UCSD-AML1 (cell line): ENCODE results near the gene CAMK2A.

Experiments
- DNase-seq: peaks from one replicate; lab custom pipeline; 2025; ENCODE audit not compliant: unreplicated experiment; lab: John Stamatoyannopoulos, UW

Gene CAMK2A

DNA sequence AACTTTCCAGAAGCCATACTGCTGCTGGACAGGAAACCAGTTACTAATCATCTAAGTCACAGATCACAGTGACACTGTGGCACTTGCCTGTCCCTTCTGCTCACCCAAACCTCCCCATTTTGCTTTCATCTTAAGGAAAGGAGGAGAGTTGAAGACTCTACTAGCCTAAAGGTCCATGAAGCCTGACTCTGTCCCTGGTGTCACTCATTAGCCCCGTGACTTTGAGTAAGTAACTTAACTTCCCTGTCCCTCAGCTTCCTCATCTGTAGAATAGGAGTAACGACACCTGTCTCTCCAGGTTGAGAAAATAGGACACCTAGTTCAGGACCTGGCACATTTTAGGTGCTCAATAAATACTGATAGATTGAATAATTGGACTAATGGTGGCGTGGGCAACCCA lies 100.2 kb downstream of the CAMK2A start:
- DNase-seq: no peak

DNA sequence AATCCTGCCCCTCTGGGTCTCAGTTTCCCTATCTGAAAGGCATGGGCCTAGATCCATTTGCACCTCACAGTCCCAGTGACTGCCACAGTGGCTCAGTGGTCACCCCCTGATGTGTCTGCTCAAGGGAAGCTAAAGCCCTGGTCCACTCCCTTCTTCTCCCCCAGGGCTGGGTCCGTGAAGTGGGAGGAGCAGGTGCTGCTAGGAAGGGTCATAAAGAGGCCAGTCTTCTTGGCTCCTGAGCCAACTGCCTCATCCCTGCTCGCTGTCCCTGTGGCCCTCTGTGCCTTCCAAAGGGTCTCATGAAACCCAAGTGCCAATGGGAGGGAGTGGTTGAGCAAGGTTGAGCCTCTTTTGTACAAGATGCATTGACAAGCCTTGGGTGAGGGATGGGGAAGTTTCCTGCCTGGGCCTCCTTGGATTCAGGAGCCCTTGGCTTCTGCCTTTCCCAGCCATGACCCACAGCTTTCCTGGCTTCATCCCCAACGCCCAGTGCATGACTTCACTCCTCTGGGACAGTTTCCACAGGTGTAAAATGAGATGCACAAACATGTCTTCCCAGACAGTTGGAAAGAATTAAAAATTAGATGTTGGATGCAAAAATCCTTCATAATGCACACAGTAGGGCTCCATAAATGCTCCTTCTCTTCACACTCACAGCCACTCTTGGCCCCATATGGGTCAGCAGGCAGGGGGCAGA lies 101.3 kb downstream of the CAMK2A start:
- no peak for DNase-seq

DNA sequence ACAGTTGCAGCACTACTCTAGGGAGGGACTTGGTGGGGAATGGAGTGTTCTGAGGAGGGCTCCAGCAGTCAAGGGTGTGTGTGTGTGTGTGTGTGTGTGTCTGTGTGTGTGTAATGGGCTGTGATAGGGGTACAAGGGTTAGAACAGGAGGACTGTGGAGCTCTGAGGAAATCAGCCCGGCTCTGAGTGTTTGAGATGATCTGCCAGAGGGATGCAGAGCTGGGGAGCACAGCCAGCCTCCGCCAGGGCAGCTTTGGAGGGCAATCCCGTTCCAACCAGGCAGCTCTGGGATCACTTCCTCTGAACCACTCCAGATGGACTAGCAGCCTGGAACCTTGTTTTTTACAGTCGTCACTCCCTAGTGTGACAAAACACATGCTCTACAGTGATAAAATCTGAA lies 102.7 kb downstream of the CAMK2A start:
- DNase-seq: no peak

DNA sequence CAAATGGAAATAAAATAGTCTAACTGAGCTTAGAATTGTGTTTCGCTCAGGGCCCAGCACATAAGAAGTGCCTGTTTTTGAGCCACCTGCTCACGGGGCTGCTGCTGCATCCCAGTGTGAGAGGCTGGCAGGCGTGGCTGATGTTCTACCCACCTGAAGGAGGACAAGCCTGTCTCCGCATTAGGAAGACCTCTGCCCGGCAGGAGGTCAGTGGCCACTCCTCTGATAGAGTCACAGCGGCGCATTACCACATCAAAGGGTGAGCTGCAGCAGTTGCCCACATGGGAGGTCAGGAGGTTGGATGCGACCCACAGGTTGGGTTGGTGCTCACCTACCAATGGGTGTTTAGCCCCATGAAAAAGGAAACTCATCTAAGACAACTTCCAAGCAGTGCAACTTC lies 103.4 kb downstream of the CAMK2A start:
- no peak for DNase-seq

DNA sequence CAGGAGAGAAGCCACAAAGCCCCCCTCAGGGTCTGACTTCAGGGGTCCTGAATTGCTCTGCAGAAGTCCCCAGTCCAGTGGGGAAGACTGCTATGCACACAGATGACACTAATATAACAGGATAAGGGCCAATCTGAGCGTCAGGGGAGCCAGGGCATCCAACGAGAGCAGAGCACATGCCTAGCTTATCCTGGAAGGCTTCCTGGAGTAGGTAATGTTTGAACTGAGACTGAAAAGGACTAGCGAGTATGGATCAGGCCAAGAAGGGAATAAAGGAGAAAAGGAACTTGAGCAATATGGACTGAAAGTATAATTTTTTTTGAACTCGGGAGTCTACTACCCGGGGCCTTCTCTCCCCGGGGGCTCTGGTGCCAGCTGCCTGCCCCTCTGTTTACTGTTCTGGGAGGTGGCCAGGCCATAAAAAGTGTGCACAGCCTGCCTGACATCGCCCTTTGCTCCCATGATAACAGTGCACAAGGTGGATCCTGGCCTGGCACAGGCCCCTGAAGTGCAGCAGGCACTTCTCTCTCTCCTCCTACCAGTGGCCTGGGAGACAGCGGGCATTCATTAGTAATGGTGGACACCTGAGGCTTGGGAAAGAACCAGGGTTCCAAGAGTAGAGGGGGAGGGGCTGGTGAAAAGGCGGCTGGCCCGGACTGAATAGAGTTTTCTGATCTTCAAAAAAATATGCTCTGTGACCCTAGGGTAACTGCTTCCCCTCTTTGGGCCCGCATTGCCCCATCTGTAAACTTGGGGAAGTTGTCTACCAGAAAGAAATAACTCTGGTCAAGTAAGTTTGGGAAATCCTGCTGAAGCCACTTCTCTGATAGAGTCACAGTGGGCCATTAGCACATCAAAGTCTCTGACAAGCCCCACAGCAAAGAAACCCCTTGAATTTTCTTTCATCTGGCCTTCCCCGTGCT lies 104.3 kb downstream of the CAMK2A start:
- no peak for DNase-seq

DNA sequence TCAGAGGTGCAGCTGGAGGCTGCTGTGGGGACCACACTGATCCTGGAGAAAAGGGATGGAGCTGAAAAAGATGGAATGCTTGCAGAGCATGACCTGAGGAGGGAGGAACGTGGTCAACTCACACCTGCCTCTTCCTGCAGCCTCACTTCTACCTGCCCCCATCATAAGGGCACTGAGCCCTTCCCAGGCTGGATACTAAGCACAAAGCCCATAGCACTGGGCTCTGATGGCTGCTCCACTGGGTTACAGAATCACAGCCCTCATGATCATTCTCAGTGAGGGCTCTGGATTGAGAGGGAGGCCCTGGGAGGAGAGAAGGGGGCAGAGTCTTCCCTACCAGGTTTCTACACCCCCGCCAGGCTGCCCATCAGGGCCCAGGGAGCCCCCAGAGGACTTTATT lies 105.6 kb downstream of the CAMK2A start:
- no peak for DNase-seq

DNA sequence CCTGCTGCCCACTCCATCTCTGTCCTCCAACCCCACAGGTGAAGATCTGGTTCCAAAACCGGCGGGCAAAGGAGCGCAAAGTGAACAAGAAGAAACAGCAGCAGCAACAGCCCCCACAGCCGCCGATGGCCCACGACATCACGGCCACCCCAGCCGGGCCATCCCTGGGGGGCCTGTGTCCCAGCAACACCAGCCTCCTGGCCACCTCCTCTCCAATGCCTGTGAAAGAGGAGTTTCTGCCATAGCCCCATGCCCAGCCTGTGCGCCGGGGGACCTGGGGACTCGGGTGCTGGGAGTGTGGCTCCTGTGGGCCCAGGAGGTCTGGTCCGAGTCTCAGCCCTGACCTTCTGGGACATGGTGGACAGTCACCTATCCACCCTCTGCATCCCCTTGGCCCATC lies 106.1 kb downstream of the CAMK2A start:
- no peak for DNase-seq

DNA sequence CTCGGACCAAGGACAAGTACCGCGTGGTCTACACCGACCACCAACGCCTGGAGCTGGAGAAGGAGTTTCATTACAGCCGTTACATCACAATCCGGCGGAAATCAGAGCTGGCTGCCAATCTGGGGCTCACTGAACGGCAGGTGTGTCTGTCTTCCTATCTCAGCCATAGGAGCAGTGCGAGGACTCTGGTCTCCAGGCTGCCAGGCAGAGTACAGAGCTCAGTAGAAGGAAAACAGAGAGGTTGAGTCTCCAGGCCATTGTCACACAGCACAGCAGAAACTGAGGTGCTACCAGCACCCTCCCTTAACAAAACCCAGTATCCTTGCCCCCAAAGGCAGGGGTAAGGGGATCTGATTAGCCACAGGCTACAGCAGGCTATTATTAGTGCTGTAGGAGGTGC lies 106.8 kb downstream of the CAMK2A start:
- no peak for DNase-seq

DNA sequence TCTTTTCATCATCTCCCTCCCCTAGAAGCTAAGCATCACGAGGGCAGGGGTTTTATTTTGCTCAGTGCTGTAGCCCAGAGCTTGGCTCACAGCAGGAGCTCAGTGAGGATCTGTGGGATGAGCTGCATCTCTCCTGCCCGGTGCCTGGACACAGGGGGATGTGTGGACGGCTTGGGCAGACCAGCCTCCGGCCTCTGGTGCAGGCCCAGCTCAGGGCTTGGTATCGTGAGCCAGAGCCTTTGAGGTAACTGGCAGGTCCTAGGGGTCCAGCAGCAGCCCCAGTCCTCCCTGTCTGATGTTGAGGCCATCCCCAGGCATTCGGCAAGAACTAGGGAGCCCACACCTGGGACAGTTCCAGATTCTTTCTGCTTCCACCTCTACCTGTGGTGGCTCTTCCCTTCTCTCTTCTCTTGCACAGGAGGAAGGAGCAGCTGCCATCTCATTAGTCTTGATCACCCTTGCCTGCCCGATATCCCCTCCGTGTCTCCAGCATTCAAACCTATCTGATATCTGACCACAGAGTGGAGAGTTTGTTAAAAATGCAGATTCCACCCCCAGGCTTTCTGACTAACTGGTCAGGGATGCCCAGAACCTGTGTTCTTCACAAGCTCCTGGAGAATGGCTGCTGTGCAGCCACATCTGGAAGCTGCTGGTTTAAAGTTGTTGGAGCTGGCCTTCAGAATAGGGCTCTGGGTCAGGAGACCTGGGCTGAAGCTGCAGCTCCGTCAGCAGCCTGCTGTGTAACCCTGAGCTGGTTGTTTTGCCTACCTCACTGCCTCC lies 107.6 kb downstream of the CAMK2A start:
- no peak for DNase-seq

DNA sequence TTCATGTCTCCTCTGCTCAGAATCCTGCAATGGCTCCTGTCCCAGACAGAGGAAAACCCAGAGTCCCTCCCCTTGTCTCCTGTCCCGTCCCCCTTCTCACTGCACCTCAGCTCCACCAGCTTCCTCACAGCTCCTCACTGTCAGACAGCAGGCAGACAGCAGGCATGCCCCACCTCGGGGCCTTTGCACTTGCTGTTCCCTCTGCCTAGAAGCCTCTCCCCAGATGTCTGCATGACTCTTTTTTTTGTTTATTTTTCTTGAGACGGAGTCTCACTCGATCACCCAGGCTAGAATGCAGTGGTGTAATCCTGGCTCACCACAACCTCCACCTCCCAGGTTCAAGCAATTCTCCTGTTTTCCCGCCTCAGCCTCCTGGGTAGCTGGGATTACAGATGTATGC lies 108.5 kb downstream of the CAMK2A start:
- no peak for DNase-seq

DNA sequence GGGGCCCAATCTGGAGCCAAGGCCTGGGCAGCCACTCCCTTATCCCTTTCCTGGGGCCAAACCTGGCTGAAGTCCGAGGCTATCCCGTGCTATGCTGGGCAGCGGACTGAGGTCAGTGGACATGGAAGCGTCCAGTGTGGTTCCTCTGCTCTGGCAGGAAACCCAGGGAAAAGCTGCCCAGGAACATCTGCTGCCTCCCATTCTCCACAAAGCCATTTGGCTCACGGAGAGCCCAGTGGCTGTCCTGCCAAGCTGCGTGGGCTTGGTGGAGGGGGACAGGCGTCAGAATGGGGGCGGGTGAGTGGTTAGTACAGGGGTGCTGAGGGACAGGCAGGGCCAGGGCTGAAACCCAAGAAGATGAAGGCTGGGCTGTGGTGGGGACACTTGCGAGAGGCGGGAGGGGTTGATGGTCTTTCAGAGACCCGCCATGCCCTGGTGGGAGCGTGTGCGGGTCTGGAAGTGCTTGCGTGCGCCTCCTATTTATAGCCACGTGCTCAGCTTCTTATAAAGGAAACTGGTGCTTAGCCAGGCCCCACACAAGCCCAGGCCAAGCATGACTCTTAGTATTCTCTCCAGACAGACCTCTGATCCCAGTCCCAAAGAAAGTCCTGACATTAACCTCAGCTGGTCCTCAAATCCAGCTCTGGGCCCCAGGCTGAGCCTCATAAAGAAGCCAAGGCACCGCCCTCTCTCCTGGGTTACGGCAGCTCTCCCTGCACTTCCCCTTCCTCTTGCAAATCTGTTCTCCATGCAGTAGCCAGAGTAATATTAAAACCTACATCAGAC lies 109.1 kb downstream of the CAMK2A start:
- DNase-seq: peak; percentile 30

DNA sequence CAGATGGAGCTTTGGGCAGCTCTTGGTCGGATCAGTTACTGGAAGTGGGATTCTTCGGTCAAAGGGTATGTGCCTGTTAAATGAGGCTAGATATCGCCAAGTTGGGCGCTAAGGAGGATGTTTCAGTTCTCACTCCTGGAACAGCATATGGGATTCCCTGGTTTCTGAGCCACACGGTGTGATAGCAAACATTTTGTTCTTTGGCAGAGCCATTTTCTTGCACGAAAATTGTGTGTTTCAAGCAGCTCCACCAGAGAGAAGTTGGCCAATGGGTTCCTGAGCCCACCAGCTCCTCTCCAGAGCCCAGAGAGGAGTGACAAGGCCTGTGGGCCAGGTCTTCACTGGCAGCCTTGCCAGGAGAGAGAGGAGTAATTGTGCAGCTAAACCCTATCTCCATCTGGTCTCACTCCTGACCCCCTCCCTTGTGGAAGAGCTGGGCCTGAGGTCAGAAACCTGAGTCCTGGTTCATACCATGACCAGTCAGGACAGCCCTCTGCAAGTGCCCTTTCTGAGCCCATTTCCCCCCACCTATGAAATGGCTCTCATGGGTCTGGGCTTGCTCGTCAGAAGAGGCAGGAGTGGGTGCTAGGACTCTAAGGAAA lies 110.5 kb downstream of the CAMK2A start:
- DNase-seq: no peak

DNA sequence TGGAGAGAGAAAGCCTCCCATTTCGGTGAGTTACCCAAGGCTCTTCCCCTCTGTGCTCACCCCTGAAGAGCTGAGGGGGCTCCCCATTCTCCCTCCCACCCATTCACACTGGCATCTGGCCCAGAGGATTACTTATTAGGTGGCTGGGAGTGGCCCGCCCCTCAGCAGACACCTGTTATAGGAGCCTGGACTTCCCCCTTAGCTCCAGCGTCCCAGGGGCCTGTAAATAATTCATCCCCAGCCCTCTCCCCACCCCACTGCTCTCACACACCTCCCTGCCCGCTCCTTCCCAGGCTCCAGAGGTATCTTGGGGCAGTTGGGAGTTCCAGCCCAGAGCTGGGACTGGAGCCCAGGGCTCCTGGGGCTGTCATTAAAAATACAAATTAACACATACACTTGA lies 111.3 kb downstream of the CAMK2A start:
- no peak for DNase-seq

DNA sequence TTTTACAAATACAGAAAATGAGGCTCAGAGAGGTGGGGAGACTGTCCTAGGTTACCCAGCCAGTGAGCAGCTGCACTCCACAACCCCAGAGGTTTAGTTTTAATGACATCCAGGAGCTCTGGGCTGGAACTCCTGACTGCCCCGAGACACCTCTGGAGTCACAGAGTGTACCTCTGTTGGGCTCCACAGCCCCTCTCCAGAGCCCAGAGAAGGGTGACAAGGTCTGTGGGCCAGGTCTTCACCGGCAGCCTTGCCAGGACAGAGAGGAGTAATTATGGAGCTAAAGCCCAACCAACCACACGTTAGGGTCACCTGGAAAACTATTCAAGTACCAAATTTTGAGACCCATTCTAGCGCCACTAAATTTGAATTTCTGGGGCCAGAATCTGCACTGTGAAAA lies 111.9 kb downstream of the CAMK2A start:
- no peak for DNase-seq

DNA sequence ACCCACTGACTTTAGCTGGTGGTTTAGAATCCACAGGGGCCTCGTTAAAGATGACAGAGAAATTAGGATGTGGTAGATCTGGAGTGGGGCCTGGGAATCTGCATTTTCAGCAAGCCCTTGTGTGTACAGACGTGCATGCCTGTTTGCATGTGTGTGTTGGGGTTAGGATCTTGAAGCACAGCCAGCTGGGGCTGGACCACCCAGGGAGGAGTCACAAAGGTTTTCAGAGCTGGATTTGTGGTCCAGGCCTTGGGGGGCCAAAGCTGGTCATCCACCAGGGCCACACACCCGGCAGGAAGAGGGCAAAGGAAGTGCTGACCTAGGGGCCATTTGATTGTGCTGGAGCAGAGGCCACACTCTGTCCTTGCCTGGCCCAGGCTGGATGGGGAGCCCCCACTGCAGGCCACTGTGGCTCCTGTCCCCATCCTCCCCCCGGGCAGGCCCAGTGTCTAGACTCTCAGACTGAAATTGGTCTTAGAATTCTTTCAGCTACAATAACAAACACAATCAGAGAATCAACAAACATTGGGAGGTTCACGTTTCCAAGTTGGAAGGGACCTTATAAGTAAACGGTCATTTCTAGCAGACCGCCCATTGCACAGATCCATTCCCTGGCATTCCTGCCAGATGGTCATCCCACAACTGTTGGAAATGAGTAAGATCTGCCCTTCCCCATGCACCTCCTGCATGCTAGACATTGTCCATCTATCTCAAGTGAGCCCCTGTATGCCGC lies 112.7 kb downstream of the CAMK2A start:
- DNase-seq: no peak

DNA sequence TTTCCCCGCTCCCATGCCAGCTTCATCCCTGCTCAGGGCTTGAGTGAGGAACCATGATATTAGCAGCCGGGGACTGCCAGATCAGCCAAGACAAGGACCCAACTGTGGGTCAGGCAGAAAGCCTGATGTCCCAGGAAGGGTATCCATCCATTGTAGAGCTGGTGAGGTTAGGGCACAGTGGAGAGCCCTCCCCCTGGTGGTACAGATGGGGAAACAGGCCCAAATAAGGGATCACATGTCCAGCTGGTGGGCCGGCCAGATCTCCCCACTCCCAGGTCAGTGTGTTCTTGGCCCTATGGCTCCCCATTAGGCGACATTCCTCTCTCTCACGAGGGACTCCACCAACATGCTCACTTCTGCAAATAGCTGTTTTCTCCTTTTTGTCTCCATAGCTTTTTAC lies 114.0 kb downstream of the CAMK2A start:
- peak; percentile 42 for DNase-seq

DNA sequence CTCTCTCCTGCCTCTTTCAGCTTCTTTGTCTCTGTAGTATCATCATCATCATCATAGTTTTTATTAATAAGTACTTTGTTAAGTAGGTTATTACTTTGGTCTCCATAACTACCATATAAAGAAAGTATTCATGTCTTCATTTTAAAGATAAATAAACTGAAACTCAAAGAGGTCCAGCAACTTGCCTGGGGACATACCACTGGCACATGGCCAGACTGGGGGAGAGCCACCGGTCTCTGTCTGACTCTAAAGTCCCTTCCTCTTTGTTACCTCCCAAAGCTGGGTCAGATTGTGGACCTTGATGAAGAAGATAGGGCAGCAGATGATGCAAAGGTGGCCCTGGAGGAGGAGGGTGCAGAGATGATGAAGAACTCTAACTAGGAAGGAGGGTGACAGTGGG lies 114.5 kb downstream of the CAMK2A start:
- no peak for DNase-seq

DNA sequence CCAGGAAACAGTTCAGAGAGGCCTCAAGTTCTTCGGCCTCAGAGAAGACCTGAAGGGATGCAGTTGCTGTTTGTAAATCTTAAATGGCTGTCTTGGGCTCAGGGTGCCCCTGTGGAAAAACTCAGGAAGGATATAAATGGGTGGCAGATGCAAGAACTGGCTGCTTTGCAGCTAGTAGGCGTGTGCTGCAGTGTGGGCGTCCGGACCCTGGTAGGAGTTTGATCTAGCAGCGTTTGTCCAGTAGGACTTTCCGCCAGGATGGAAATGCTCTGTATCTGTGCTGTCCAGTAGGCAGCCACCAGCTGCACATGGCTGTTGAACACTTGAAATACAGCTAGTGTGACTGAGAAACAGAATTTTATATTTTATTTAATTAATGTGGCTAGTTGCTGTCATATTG lies 115.3 kb downstream of the CAMK2A start:
- no peak for DNase-seq

DNA sequence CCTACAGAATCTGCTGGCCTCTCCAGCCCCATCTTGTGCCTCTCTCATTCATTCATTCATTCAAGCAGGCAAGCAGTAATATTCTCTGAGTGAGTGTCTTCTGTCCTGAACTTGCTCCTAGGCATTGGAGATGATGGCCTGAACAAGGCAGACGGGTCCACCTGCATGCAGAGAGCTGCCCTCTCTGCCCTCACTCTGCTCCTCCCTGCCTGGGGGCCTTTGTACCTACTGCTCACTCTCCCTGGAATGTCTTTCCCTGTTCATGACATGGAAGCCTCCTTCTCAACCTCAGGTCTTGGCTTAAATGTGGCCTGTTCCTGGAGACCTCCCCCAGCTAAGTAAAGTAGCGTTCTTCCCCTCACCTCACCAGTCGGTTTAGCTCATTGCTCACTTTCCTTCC lies 116.4 kb downstream of the CAMK2A start:
- DNase-seq: no peak

DNA sequence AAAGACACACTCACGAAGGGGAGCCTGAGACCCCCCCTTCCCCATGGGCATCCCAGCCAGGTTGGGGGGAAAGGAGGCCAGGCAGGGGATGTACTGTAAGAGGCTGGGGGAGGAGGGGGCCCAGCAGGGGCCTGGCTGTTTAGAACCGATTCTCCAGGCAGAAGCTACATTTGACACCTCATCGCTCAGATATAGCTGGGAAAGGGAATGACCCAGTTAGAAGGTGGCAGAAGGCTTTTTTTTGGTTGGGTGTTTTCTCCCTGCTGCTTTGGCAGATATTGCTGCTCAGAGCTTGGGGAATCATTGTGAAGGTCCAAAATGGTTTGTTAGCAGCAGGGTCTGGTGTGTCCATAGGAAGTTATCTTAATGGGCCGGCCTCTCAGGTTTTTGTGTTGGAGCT lies 117.0 kb downstream of the CAMK2A start:
- DNase-seq: no peak
